A673 (cell line): ENCODE results near the gene GRB10.

Source experiments
- EZH2 ChIP-seq: fragments of 200-600 bp; sonication (generic); IDR thresholded peaks from 2 replicates; pipeline ENCODE4 v1.6.1; 2017; ENCODE audit warnings: borderline replicate concordance, low read depth, mild to moderate bottlenecking, mixed read lengths, antibody characterized with exemption, low read length; ENCODE audit not compliant: poor library complexity, severe bottlenecking
- TF ChIP-seq, protein P1 (sequence below): fragments of 300-800, 200-600 bp; sonication (generic); conservative IDR thresholded peaks from 2 replicates; pipeline ENCODE4 v1.5.1; 2017; ENCODE audit warnings: low read depth, mild to moderate bottlenecking, antibody characterized with exemption, low read length, moderate library complexity, mixed read lengths

DNA sequence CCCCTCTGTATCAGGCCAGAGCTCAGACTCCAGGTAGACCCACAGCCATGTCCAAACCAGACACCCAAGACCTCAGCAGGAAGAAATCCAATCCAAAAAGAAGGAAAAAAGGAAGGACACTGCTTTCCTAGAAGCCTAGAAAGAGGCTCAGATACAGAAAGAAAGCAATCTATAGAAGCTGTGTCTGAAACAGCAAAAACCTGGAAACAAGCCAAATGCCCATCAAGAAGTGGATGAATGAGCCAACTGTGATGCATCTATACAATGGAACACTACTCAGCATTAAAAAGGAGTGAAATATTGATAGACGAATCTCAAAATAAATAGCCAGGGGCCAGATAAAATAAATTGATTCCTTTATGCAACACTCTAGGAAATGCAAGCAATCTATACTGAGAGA lies 31.6 kb downstream of the GRB10 start:
- TF ChIP-seq, protein P1, sequence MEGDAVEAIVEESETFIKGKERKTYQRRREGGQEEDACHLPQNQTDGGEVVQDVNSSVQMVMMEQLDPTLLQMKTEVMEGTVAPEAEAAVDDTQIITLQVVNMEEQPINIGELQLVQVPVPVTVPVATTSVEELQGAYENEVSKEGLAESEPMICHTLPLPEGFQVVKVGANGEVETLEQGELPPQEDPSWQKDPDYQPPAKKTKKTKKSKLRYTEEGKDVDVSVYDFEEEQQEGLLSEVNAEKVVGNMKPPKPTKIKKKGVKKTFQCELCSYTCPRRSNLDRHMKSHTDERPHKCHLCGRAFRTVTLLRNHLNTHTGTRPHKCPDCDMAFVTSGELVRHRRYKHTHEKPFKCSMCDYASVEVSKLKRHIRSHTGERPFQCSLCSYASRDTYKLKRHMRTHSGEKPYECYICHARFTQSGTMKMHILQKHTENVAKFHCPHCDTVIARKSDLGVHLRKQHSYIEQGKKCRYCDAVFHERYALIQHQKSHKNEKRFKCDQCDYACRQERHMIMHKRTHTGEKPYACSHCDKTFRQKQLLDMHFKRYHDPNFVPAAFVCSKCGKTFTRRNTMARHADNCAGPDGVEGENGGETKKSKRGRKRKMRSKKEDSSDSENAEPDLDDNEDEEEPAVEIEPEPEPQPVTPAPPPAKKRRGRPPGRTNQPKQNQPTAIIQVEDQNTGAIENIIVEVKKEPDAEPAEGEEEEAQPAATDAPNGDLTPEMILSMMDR, result no peak
- TF ChIP-seq EZH2, result no peak
